Adipocyte (in vitro differentiated cells): ENCODE data around the gene DHPS.
"Not testable (repeated sequence)": the region's sequence is repeated elsewhere in the genome, so short reads cannot be mapped to it uniquely, and the experiment has no call there.

ENCODE experiments used
- DNase-seq: peaks from one replicate; pipeline ENCODE4 v3.0.0-alpha.2; 2015; ENCODE audit warnings: low read depth
- H3K27me3 ChIP-seq: replicated peaks from 2 replicates; pipeline ENCODE4 v1.7.0; 2013; ENCODE audit warnings: mild to moderate bottlenecking, low read length, moderate library complexity; ENCODE audit not compliant: control insufficient read depth, insufficient read depth
- H3K36me3 ChIP-seq: 2 replicates; pipeline ENCODE4 v1.7.0; 2013; ENCODE audit warnings: low read length, mild to moderate bottlenecking, moderate library complexity; ENCODE audit not compliant: control insufficient read depth, insufficient read depth, severe bottlenecking
- H3K4me1 ChIP-seq: 2 replicates; pipeline ENCODE4 v1.7.0; 2013; ENCODE audit warnings: mild to moderate bottlenecking, low read length, moderate library complexity; ENCODE audit not compliant: control insufficient read depth, insufficient read depth
- H3K4me3 ChIP-seq: 2 replicates; pipeline ENCODE4 v1.7.0; 2013; ENCODE audit warnings: mild to moderate bottlenecking, low read length, moderate library complexity
- H3K9ac ChIP-seq: 2 replicates; pipeline ENCODE4 v1.7.0; 2013; ENCODE audit warnings: mild to moderate bottlenecking, low read length, moderate library complexity
- H3K9me3 ChIP-seq: 2 replicates; pipeline ENCODE4 v1.7.0; 2013; ENCODE audit warnings: mild to moderate bottlenecking, low read length, moderate library complexity; ENCODE audit not compliant: control insufficient read depth

DHPS gene

DNA sequence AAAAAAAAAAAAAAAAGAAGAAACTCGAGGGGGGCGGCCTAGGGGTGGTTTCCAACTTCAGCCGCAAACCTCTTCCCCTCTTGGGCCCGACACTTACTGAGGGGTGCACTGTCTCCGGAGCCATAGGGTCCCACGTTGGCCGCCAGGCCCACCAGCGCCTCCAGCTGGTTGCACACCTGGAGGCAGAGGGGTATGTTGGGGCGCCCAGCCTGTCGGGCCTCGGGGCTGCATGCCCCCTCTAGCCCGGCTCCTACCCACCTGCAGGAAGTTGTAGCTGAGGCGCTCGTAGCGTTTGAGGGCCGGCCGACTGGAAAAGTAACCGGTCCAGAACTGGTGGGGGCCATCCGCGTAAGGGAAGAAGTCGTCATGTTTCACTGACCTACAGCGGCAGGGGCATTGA, 23.7 kb downstream of the DHPS start:
- no peaks in the 10 kb centered on the region for H3K4me1 ChIP-seq
- H3K4me3 ChIP-seq: no peak overlapping the region
- H3K9ac ChIP-seq: no peak overlapping the region
- no peaks in the 10 kb centered on the region for H3K27me3 ChIP-seq
- DNase-seq: no peak
- H3K9me3 ChIP-seq: no peaks in the 10 kb centered on the region
- H3K36me3 ChIP-seq: peaks cover 56% of the 10 kb centered on the region

GRCh38 chr19:12656899-12657571, 24.6 kb downstream of the DHPS start:
- DNase-seq: no peak
- no peaks in the 10 kb centered on the region for H3K4me1 ChIP-seq
- H3K9ac ChIP-seq: no peak overlapping the region
- peaks cover 53% of the 10 kb centered on the region for H3K36me3 ChIP-seq
- no peak overlapping the region for H3K4me3 ChIP-seq
- no peaks in the 10 kb centered on the region for H3K9me3 ChIP-seq
- H3K27me3 ChIP-seq: no peaks in the 10 kb centered on the region

GRCh38 chr19:12655546-12655945, 26.1 kb downstream of the DHPS start:
- no peaks in the 10 kb centered on the region for H3K9me3 ChIP-seq
- no peak overlapping the region for H3K9ac ChIP-seq
- peaks cover 52% of the 10 kb centered on the region for H3K36me3 ChIP-seq

GRCh38 chr19:12652219-12652618, 29.5 kb downstream of the DHPS start:
- no peak for DNase-seq
- Histone ChIP-seq H3K9ac (no peak overlapping the region), H3K4me1 (peaks cover 6% of the 10 kb centered on the region), H3K4me3 (no peak overlapping the region), H3K9me3 (no peaks in the 10 kb centered on the region), H3K36me3 (peaks cover 33% of the 10 kb centered on the region), H3K27me3 (no peaks in the 10 kb centered on the region)

More at GRCh38 chr19:12655546-12655945, 26.1 kb downstream of the DHPS start:
- Histone ChIP-seq H3K27me3 (no peaks in the 10 kb centered on the region), H3K4me1 (no peaks in the 10 kb centered on the region), H3K4me3 (no peak overlapping the region)
- no peak for DNase-seq

- Histone ChIP-seq H3K4me1 (peaks cover 6% of the 10 kb centered on the region), H3K27me3 (no peaks in the 10 kb centered on the region), H3K9ac (no peak overlapping the region), H3K9me3 (no peaks in the 10 kb centered on the region), H3K36me3 (peaks cover 16% of the 10 kb centered on the region), H3K4me3 (no peak overlapping the region)
- DNase-seq: no peak
Observed at GRCh38 chr19:12649941-12650340, 31.7 kb downstream of the DHPS start.

- H3K36me3 ChIP-seq: peaks cover 12% of the 10 kb centered on the region
- peaks cover 6% of the 10 kb centered on the region for H3K4me1 ChIP-seq
- no peak overlapping the region for H3K9ac ChIP-seq
- H3K9me3 ChIP-seq: no peaks in the 10 kb centered on the region
- H3K27me3 ChIP-seq: no peaks in the 10 kb centered on the region
- no peak overlapping the region for H3K4me3 ChIP-seq
- DNase-seq: no peak
Observed at GRCh38 chr19:12648088-12648487, 33.6 kb downstream of the DHPS start.

DNA sequence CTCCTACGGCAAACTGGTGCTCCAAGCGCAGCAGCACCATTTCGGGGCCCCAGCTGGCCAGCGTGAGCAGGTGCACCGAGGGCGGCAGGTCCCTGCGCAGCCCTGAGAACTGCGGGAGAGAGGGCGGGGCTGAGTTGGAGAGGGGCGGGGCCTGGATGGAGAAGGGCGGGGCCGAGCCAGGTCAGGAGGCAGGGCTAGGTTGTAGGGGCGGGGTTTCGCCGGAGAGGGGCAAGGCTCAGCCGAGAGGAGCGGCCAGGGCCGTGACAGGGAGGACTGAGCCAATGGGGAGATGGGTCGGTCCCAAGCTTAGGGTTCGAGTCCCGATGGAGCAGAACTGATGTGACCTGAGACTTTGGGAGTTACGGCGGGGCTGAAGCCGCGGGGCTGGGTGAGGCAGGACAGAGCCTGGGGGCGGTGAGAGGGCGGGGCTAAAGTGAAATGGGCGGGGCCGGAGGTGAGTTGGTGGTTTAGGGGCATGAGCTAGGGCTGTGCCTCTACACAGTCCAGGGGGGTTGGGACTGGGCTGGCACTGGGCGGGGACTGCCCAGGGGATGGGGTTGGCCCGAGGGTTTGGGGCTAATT, 34.1 kb downstream of the DHPS start:
- H3K4me1 ChIP-seq: peaks cover 6% of the 10 kb centered on the region
- no peaks in the 10 kb centered on the region for H3K27me3 ChIP-seq
- peak; percentile 69 for DNase-seq
- H3K9ac ChIP-seq: no peak overlapping the region
- H3K36me3 ChIP-seq: peaks cover 12% of the 10 kb centered on the region
- H3K9me3 ChIP-seq: no peaks in the 10 kb centered on the region
- no peak overlapping the region for H3K4me3 ChIP-seq

DNA sequence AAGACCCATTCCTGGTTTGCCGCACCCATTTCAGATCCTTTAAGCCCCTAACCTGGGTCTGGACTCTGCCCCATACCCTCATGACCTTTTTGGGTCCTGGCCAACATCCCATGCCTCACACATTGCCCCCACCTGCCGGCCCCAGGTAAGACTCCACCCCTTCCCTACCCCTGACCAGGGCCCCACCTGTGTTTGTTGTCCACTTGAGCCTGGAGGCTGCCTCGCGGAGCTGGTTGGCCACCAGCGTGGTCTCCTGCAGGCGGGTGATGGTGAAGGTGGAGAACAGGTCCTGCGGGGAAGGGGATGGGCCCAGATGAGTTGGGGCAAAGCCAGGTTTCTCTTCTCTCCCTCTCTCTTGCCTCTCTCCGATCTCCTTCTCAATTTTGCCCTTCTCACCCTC, 34.6 kb downstream of the DHPS start:
- DNase-seq: no peak
- Histone ChIP-seq H3K9ac (no peak overlapping the region), H3K9me3 (no peaks in the 10 kb centered on the region), H3K36me3 (peaks cover 10% of the 10 kb centered on the region), H3K4me3 (no peak overlapping the region), H3K27me3 (no peaks in the 10 kb centered on the region), H3K4me1 (peaks cover 6% of the 10 kb centered on the region)

GRCh38 chr19:12646551-12646950, 35.1 kb downstream of the DHPS start:
- no peaks in the 10 kb centered on the region for H3K9me3 ChIP-seq
- no peak for DNase-seq

DNA sequence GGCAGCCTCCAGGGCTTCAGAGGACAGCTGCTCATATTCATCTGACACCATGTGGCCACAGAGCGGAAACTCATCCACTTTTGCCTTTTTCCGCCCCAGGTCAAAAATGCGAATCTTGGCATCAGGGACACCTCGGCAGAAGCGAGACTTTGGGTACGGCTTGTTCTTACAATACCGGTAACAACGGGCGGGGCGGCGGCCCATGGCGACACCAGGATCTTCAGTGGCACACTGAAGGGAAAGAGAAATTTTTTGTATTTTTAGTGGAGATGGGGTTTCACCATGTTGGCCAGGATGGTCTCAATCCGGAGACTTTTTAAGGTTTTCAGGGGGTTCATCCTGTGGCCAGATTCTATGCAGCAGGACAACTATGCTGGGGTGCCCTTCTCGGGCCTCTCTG, 38.0 kb downstream of the DHPS start:
- not testable (repeated sequence) for H3K4me3 ChIP-seq, H3K9me3 ChIP-seq, H3K36me3 ChIP-seq, H3K27me3 ChIP-seq, DNase-seq, H3K9ac ChIP-seq
- H3K4me1 ChIP-seq: peaks cover 11% of the 10 kb centered on the region

More at GRCh38 chr19:12646551-12646950, 35.1 kb downstream of the DHPS start:
- peaks cover 5% of the 10 kb centered on the region for H3K36me3 ChIP-seq
- H3K9ac ChIP-seq: no peak overlapping the region
- H3K4me1 ChIP-seq: peaks cover 6% of the 10 kb centered on the region
- H3K27me3 ChIP-seq: no peaks in the 10 kb centered on the region
- no peak overlapping the region for H3K4me3 ChIP-seq

DNA sequence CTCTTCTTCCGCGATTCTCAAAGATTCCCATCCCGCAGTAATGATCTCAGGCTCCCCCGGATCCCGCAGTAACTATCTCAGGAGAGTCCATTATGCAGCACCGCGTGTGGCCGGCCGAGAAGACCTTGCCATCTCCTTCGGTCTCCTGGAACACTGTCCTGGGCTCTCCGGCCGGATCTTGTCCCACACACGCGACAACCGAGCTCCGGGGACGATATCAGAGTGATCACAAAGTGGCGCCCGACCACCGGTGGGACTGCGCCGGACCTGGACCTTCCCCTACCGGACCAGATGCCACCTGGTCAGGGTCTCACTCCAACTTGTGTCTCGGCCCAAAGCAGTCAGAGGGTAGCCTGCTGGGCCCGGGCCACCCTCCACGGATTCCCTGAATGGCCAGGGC, 39.2 kb downstream of the DHPS start:
- Histone ChIP-seq H3K4me3 (no peak overlapping the region), H3K9me3 (no peaks in the 10 kb centered on the region), H3K4me1 (peaks cover 5% of the 10 kb centered on the region), H3K36me3 (no peaks in the 10 kb centered on the region), H3K9ac (no peak overlapping the region), H3K27me3 (no peaks in the 10 kb centered on the region)
- no peak for DNase-seq

DNA sequence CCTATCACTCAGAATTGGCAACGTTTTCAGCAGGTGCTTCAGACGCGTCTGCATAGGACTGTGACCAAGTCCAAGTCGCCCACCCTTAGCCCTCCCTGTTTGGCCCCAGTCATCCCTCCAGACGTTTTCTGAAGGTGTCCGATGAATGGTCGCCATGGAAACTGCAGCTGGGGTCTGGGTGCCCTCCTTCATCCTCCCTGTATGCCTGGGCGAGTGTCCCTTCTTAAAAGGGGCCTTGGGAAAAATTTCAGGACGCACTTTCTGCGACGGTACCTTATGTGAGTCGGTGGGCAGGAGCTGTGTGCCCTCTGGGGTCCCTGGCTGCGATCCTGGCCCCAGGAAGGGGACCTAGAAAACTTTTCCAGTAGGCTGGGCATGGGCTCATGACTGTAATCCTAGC, 40.2 kb downstream of the DHPS start:
- no peaks in the 10 kb centered on the region for H3K27me3 ChIP-seq
- H3K4me3 ChIP-seq: no peak overlapping the region
- H3K36me3 ChIP-seq: no peaks in the 10 kb centered on the region
- DNase-seq: no peak
- no peaks in the 10 kb centered on the region for H3K9me3 ChIP-seq
- H3K9ac ChIP-seq: no peak overlapping the region
- peaks cover 5% of the 10 kb centered on the region for H3K4me1 ChIP-seq
